IPS DF 4.7 (cell line): Measurements from ENCODE around the gene FOXP1.
A peak's percentile ranks its signal among the peaks of the same experiment; 100 is the strongest.
"Not testable (repeated sequence)": the region's sequence is repeated elsewhere in the genome, so short reads cannot be mapped to it uniquely, and the experiment has no call there.

Experiments
- DNase-seq: peaks from one replicate; pipeline ENCODE4 v3.0.0-alpha.2; 2013; ENCODE audit warnings: low spot score; ENCODE audit errors: extremely low read depth

FOXP1 gene

GRCh38 chr3:71022551-71023335 is 560.8 kb downstream of the FOXP1 start:
- DNase-seq: peak; percentile 62

GRCh38 chr3:71018799-71019198 is 564.7 kb downstream of the FOXP1 start:
- no peak for DNase-seq

- DNase-seq: no peak
Measured at GRCh38 chr3:71016178-71016845, 567.2 kb downstream of the FOXP1 start.

- not testable (repeated sequence) for DNase-seq
Measured at GRCh38 chr3:71014616-71015015, 568.9 kb downstream of the FOXP1 start.

- DNase-seq: no peak
Measured at GRCh38 chr3:71012971-71013370, 570.6 kb downstream of the FOXP1 start.

- no peak for DNase-seq
Measured at GRCh38 chr3:71011565-71012287, 571.8 kb downstream of the FOXP1 start.

GRCh38 chr3:71010726-71011455 is 572.6 kb downstream of the FOXP1 start:
- no peak for DNase-seq

- DNase-seq: no peak
Measured at GRCh38 chr3:71008350-71008935, 575.1 kb downstream of the FOXP1 start.

GRCh38 chr3:71006810-71007785 is 576.4 kb downstream of the FOXP1 start:
- peak; percentile 51 for DNase-seq

GRCh38 chr3:71005702-71006321 is 577.7 kb downstream of the FOXP1 start:
- no peak for DNase-seq

- no peak for DNase-seq
Measured at GRCh38 chr3:71003511-71003910, 580.0 kb downstream of the FOXP1 start.

GRCh38 chr3:71002298-71002697 is 581.2 kb downstream of the FOXP1 start:
- DNase-seq: no peak

- DNase-seq: no peak
Measured at GRCh38 chr3:71001303-71001830, 582.2 kb downstream of the FOXP1 start.

- DNase-seq: no peak
Measured at GRCh38 chr3:71000483-71000882, 583.0 kb downstream of the FOXP1 start.

GRCh38 chr3:70999730-71000129 is 583.8 kb downstream of the FOXP1 start:
- no peak for DNase-seq

GRCh38 chr3:70996082-70996481 is 587.4 kb downstream of the FOXP1 start:
- no peak for DNase-seq

GRCh38 chr3:70994644-70995043 is 588.9 kb downstream of the FOXP1 start:
- DNase-seq: no peak

- no peak for DNase-seq
Measured at GRCh38 chr3:70992562-70993204, 590.8 kb downstream of the FOXP1 start.

- no peak for DNase-seq
Measured at GRCh38 chr3:70992131-70992530, 591.4 kb downstream of the FOXP1 start.
